H1 (cell line): Measurements from ENCODE around the gene CS. TPM values are rescaled to one million over a fixed set of nuclear protein-coding genes. Genes with fewer than 3 reads are reported as not detected.

Experiments
- BACH1 ChIP-seq: IDR thresholded peaks from 2 replicates; pipeline ENCODE4 v1.6.1; 2012; ENCODE audit warnings: low read length, improper control_type of control experiment
- BCL11A ChIP-seq, 2 experiments: IDR thresholded peaks; one replicate each; pipeline ENCODE4 v1.6.1; 2011; ENCODE audit warnings: low read depth in 2 of 2, low read length in 2 of 2, mild to moderate bottlenecking in 2 of 2
- CREB1 ChIP-seq: IDR thresholded peaks from 2 replicates; pipeline ENCODE4 v1.6.1; 2012; ENCODE audit warnings: inconsistent platforms
- E2F6 ChIP-seq: IDR thresholded peaks from 2 replicates; pipeline ENCODE4 v1.6.1; 2012; ENCODE audit warnings: inconsistent platforms
- HDAC2 ChIP-seq, 2 experiments: fragments of 300-600 bp in 1 of 2; sonication (generic) in 1 of 2; IDR thresholded peaks; 2 replicates each; pipeline ENCODE4 v1.6.1; 2011 to 2012; ENCODE audit warnings: low read depth in 2 of 2, low read length in 2 of 2, mild to moderate bottlenecking in 2 of 2, moderate library complexity in 2 of 2, borderline replicate concordance in 1 of 2, inconsistent platforms in 1 of 2
- KDM4A ChIP-seq: IDR thresholded peaks from one replicate; pipeline ENCODE4 v1.7.1; 2012; ENCODE audit warnings: low read depth, mild to moderate bottlenecking, moderate library complexity, low read length, inconsistent platforms; ENCODE audit not compliant: severe bottlenecking
- NRF1 ChIP-seq: IDR thresholded peaks from 2 replicates; pipeline ENCODE4 v1.6.1; 2011; ENCODE audit warnings: mild to moderate bottlenecking, low read depth, low read length, improper control_type of control experiment
- PHF8 ChIP-seq: fragments of 200-600 bp; sonication (generic); conservative IDR thresholded peaks from 2 replicates; pipeline ENCODE4 v1.7.1; 2012; ENCODE audit warnings: low read depth, mild to moderate bottlenecking, inconsistent platforms, low read length, moderate library complexity
- POLR2AphosphoS5 ChIP-seq: IDR thresholded peaks from 2 replicates; pipeline ENCODE4 v1.6.1; 2011; ENCODE audit warnings: low read depth, low read length
- SAP30 ChIP-seq: fragments of 300-600 bp; sonication (generic); IDR thresholded peaks from 2 replicates; pipeline ENCODE4 v1.7.1; 2012; ENCODE audit warnings: low read length, moderate library complexity, mild to moderate bottlenecking, inconsistent platforms; ENCODE audit not compliant: insufficient read depth, insufficient replicate concordance
- TAF7 ChIP-seq: optimal IDR thresholded peaks from 2 replicates; pipeline ENCODE3; 2011; ENCODE audit warnings: low read depth, mild to moderate bottlenecking, inconsistent platforms, low read length, moderate library complexity, borderline replicate concordance
- TBP ChIP-seq: IDR thresholded peaks from 2 replicates; pipeline ENCODE4 v1.6.1; 2011; ENCODE audit warnings: low read depth, low read length, improper control_type of control experiment
- polyA plus RNA-seq, 7 experiments: library from polyadenylated mRNA; depleted of rRNA in 3 of 7; stranded (reverse) in 5 of 7; unstranded in 2 of 7; fragments of >200 nt in 5 of 7; fragments of 200-250 nt in 2 of 7; gene quantifications; 1 replicate in 5 of 7; 2 replicates in 1 of 7; 4 replicates in 1 of 7; pipeline versions ENCODE4 v1.2.1 to v1.2.3, GENCODE V29; 2011 to 2013; ENCODE audit warnings: missing spikeins in 2 of 7, mixed read lengths in 2 of 7
- total RNA-seq: library from RNA; stranded (reverse); fragmentation: NEBNext Ultra II Directional; extraction: Animal tissue kit (Norgen Biotek cat#: 25700); gene quantifications from 2 replicates; pipeline ENCODE4 v1.2.1, GENCODE V29; 2021
- TF ChIP-seq, protein P1 (sequence below): IDR thresholded peaks from 2 replicates; pipeline ENCODE4 v1.6.1; 2011; ENCODE audit warnings: low read length, improper control_type of control experiment

The CS gene
- total and polyA plus RNA-seq, 2 of the 8 experiments (the other 6 are each of a cell fraction or from before 2014, with no cell fraction given): 96.6 to 238 TPM

GRCh38 chr12:56221757-56222530, 78.2 kb downstream of the CS start, which contains the start of gene RNF41 (continued):
- peak; percentile 70 for TF ChIP-seq SAP30
- peak; percentile 56; the same call in 1 of the 2 replicates for TF ChIP-seq E2F6
- TF ChIP-seq POLR2AphosphoS5: peak; percentile 63; the same call in 1 of the 2 replicates
- no peak for TF ChIP-seq BACH1
- TF ChIP-seq TAF7: peak; percentile 65
- TF ChIP-seq NRF1: 0 out of 2 replicates have a peak, but pooled peaks have one; percentile 8
- TF ChIP-seq, protein P1, sequence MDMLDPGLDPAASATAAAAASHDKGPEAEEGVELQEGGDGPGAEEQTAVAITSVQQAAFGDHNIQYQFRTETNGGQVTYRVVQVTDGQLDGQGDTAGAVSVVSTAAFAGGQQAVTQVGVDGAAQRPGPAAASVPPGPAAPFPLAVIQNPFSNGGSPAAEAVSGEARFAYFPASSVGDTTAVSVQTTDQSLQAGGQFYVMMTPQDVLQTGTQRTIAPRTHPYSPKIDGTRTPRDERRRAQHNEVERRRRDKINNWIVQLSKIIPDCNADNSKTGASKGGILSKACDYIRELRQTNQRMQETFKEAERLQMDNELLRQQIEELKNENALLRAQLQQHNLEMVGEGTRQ: no peak
- peak; percentile 83 for TF ChIP-seq TBP
- TF ChIP-seq BCL11A (IDR thresholded peaks at IDR 0.05; ENCODE audit: low read depth in 2 of 2, low read length in 2 of 2): no peak
- TF ChIP-seq KDM4A: peak; percentile 40
- 0 out of 4 replicates have a peak, but pooled peaks of 1 of the 2 experiments have one; percentile 48 for TF ChIP-seq HDAC2 (IDR thresholded peaks at IDR 0.05; ENCODE audit: borderline replicate concordance in 1 of 2, low read depth in 2 of 2, low read length in 2 of 2)
- peak; percentile 89 for TF ChIP-seq CREB1
- peak; percentile 64 for TF ChIP-seq PHF8
